ENCODE data around the gene EHF.

DNA sequence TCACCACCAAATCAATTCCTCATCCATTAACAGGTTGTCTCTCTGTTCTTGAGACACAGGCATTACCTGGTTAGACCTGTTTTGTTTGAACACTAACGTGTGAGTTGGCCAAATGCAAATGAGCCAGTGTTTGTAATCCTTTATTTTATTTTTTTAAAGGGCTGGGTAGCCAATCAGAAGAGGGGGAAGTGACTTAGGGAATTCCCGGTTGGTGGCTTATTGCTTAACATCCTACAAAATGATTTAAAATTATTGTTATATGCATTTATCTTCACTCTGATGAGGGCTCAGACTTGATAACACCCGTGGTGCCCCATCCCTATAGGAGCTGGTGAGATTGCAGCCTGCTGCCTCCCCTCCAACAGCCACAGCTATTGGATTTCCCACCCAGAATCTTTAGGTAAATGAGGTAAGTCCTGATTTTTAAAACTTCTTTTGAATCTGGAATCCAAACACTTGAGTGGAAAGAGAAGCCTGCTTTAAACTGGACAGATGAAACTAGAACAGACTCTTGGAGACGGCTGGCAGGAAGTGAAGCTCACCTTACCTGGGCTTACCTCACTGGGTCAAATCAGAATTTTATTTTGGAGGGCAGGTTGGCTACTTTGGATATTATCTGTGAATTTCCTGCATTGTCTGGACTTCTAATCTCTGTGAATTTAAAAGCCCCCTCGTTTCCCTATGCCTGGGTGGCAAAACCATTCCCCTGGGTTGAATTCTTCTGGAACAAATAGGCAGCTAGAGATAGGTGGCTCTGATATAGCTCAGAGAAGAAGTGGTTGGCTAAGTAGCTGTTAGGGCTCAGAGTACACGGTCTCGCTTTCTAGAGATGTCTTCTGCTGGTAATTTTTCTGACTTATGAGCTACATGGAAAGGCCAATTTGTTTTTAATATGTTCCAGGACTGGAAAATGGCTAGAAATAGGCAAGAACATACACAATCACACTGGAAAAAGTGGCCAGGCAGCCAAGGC, at the start of gene EHF:
- TF ChIP-seq POLR2AphosphoS5 (IDR thresholded peaks at IDR 0.05): no peak
- TF ChIP-seq, protein P1, sequence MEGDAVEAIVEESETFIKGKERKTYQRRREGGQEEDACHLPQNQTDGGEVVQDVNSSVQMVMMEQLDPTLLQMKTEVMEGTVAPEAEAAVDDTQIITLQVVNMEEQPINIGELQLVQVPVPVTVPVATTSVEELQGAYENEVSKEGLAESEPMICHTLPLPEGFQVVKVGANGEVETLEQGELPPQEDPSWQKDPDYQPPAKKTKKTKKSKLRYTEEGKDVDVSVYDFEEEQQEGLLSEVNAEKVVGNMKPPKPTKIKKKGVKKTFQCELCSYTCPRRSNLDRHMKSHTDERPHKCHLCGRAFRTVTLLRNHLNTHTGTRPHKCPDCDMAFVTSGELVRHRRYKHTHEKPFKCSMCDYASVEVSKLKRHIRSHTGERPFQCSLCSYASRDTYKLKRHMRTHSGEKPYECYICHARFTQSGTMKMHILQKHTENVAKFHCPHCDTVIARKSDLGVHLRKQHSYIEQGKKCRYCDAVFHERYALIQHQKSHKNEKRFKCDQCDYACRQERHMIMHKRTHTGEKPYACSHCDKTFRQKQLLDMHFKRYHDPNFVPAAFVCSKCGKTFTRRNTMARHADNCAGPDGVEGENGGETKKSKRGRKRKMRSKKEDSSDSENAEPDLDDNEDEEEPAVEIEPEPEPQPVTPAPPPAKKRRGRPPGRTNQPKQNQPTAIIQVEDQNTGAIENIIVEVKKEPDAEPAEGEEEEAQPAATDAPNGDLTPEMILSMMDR (IDR thresholded peaks at IDR 0.05 in 8 of 11, conservative IDR thresholded peaks at IDR 0.05 in 3 of 11): no peak

All from spleen (tissue), 7 donors.